Metanephros (tissue), 1 donor: ENCODE data around the gene FOXI2. TPM values are rescaled to one million over a fixed set of nuclear protein-coding genes. Genes with fewer than 3 reads are reported as not detected.

Experiments
- total RNA-seq: library from RNA; depleted of rRNA; stranded (reverse); fragments of >200 nt; gene quantifications from one replicate; pipeline ENCODE4 v1.2.3, GENCODE V29; 2014

The FOXI2 gene
- total RNA-seq, result 0.47 TPM

GRCh38 chr10:127736915-127737562 is at the start of gene FOXI2:
TSS of gene FOXI2 (plus strand) at chr10:127737185. CDS start at chr10:127737274, 89 bp downstream.

Other genes with a start within 250 kb of the FOXI2 start
- gene NPS, start 187.9 kb upstream of the FOXI2 start, total RNA-seq, result not detected
- gene CLRN3, start 155.8 kb downstream of the FOXI2 start, total RNA-seq, result 6.5 TPM
- gene PTPRE, start 169.9 kb downstream of the FOXI2 start, total RNA-seq, result 17.3 TPM